Activated T-helper 9 cell treated with anti-CD3 and anti-CD28 coated beads, Interleukin-2, amount 50 U/mL, for 16 hours (primary cell): ENCODE data around the gene B9D1.

ENCODE experiments used
- DNase-seq: peaks from one replicate; pipeline ENCODE4 v3.0.0-alpha.2; 2020; ENCODE audit warnings: low read depth

B9D1 gene

GRCh38 chr17:19301973-19302372, 60.5 kb downstream of the B9D1 start:
- DNase-seq = no peak

GRCh38 chr17:19301274-19301951, 61.1 kb downstream of the B9D1 start:
- no peak for DNase-seq

GRCh38 chr17:19299866-19300265, 62.7 kb downstream of the B9D1 start:
- DNase-seq = no peak

- no peak for DNase-seq
Observed at GRCh38 chr17:19299214-19299747, 63.2 kb downstream of the B9D1 start.

GRCh38 chr17:19298569-19299213, 63.8 kb downstream of the B9D1 start:
- DNase-seq = no peak

GRCh38 chr17:19296786-19297778, 65.4 kb downstream of the B9D1 start:
- DNase-seq = no peak

GRCh38 chr17:19295473-19296135, 66.9 kb downstream of the B9D1 start:
- DNase-seq = no peak

DNA sequence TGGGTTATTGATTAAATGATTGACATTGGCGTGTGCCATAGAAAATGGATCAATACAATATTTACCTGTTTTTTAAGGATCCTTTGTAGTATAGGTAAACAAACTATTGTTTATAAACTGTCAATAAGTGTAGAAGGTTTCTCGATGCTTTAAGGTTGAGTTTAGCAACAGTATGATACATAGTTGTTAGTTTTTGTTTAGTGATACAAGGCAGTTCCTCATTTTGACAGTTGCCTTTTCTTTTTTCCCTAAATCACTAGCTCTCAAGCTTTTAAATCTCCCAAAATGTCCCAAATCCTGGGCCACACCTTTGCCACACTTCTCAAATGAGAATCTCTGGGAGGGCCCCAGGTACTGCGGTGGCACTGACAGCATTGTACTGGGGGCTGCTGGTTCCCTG, 68.1 kb downstream of the B9D1 start:
- DNase-seq = no peak
